ENCODE measurements around the gene BHLHE41.

Gene BHLHE41

DNA sequence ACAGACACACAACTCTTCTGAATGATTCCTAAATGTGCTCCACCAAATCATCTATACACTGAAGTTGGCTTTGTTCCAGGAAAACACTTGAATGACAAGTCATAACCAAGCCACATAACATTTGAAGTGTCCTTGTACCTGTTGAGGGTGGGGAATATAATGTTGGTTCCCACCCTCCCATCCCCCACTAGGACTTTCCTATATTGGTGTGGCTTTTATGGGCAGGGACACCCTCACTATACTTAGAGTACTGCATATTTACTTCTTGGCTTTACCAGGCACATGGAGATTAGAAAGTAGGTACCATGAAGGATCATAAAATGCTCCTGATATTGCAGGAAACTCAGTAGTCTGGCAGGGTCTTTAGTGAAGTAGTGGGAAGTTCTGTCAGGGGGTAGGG is 9.7 kb upstream of the BHLHE41 start:
- DNase-seq (ENCODE audit: low spot score) = no peak

DNA sequence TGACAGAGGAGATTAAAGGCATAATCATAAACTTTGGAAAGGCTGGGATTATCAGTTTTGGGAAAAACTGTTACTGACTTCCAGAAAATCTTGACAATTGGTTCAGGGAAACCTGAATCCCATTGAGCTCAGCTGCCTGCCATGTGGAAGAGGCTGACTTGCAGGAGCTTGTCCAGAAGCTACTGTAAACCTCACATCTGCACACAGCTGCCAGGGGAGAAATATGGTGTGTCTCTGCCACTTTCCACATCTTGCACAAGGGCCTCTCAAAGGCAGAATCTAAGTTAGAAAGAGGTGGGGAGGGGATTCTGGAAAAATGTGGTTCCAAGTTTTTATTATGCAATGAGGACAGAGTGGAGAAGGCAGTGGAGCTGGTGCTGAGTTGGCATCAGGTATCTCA is 8.7 kb upstream of the BHLHE41 start:
- no peak for DNase-seq (ENCODE audit: low spot score)

DNA sequence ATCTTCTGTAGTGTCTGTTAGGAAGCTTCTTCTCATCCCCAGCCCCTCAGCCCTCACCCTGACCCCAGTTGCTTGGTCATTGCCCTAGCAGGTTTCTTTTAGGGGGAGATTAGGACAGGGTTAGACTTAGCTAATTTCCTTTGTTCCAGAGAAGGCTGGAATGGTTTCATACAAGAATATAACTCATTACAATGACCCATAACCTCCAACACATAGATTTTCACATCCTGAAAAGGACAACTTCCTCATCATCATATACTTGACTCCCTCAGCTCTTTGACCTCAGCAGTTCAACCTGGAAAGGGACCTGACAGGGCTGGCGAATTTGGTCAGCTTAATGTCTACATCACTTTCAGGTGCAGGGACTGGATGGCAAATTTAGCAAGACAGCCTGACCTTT is 8.0 kb upstream of the BHLHE41 start:
- DNase-seq (ENCODE audit: low spot score) = no peak

DNA sequence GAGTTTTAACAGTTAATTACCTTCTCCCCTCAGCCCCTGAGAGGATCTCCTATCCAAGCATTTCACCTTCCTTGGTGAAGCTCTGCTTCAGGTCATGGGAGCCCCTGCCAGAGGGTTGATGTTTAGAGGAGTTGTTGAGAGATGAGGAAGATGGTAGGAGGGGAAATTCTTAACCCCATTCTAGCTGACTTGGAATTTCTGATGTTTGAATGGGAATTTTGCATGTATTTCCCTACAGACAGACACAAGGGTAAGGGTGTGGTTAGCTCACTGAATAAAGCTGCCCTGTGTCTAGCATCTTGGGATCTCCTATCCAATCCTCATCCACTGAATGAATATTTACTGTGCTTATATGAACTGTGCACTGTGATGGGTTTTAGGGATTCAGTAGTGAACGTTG is 7.1 kb upstream of the BHLHE41 start:
- DNase-seq (ENCODE audit: low spot score) = no peak

DNA sequence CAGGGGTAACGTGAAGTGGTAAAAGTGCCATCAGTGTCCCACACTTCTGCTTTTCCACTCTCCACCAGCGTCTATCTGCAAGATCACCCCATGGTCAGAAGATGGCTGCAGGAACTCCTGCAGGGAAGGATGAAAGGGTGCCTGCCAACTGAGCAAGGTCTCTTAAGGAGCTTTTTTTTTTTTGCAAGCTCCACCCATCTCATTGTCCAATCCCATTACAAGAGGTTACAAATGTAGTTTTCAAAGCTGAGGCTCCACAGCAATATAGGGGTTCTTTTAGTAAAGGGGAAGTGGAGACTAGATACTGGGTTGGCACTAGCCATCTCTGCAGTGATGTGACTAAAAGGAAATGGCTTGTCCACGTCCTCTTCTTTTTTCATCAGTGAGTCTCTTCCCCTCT is 5.9 kb upstream of the BHLHE41 start:
- no peak for DNase-seq (ENCODE audit: low spot score)

DNA sequence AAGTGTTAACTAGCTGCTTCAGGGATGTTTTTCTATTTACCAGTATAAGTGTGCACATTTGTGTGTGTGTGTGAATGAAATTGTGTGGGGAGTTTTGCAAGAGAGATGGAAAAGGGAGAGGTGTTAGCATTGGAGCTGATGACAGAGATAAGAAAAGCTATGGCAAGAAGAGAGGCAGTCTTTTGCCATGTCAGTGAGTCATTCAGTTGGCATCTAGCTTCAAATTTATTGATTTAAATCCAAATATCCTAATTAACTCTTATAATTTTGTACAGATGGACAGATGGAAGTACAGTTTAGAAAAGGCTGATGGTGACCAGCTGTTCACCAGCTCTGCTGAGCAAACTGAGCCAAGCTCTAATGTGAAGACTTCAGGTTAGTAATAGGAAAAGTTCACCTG is 3.3 kb upstream of the BHLHE41 start:
- peak; percentile 25 for DNase-seq (ENCODE audit: low spot score)

DNA sequence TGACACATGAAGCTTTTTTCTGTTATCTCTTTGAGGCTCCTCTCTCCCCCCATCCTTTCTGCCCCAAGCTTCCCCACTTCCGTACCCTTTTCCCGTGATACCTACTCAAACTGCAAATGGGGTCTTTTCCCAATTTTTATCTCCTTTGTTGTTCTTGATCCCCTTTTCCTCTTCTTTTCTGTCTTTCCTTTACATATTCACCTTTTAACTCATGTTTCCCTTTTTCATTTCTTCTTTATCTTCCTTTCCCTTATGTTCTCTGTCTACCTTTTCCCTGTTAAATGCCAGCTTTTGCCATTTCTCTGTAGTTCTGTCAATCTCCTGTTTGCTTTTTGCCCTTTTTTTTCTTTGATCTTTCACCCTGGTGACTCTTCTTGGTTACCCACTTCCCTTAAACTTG is 2.6 kb upstream of the BHLHE41 start:
- DNase-seq (ENCODE audit: low spot score) = no peak

DNA sequence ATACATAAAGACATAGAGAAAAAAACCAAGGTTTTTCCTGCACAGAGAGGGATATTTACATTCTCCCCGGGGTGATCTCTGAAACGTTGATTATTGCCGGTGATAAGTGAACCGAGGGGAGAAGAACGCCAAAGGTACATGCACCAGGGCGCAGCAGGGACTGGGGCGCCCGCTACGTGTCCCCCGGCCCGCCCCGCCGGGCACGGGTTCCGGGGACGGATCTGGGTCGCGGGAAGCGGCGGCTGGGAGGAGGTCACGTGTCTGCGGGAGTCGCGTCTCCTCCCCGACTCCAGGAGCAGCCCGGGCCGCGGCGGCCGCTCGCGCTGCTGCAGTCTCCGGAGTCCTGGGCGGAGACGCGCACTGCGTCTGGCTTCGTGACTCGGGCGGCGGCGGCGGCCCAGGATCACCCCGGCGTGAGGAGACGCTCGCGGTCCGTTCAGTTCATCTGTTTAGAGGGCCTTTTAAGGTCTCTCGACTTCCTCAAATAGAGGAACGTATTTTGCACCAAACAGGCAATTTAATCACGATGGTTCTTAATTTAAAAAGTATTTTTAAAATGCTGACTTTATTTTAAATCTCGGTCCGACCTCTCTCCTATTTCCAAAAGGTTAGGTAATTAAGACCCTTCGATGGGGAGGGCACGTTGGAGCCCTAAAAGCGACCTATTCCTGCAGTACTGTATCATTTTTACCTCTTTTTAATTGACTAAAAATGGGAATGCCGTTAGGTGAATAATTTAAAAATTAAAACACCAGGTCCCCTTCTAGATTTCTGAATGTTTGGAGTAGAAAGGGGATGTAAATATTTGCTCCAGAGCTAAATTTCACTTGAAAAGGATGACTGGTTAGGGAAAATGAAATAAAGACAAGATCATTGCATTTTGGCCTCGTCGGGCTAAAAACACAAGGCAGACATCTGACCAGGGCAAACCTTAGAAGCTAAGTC is 1.8 kb upstream of the BHLHE41 start:
- peak; percentile 94 for DNase-seq (ENCODE audit: low spot score)

DNA sequence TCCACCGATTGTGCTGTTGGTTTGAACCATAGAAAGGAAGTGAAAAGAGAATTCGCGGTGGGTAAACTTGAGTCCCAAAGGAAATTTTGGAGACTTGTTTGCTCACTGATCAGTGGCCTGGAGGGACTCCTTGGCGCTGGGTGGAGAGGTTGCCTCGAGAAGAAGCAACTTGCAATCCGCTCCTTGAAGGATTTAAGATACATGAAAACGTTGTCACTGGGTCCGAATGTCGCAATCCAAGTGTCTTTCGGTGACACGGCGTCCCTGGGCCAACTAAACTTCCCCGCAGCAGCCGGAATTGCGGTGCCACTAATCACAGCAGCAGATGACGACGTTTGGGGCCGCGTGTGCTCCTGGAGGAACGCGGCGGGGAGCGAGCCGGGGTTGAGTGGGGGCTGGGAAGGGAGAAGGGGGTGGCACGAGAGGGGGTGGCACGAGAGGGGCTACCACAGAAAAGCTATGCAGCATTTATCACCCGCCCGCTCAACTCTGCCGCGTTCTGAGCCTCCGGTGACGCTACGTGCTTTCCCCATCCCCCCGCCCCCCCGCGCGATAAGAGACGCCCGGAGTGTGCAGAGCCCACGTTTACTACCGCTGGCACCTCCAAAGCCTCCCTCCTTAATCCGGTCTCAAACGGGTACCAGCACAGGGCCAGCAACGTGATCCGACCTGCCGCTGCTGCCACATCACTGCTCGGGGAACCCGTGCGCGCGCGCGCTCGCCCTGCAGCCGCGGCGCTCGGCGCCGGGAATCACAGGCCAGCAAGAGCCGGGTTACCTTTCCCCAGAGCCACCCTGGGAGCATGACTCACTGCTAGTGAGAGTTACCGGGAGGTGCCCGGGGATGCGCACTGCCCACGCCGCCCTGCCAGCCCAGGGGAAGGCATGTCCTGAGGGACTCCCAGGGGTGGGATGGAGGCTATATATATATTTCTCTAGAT is 833 bp upstream of the BHLHE41 start:
- DNase-seq (ENCODE audit: low spot score) = peak; percentile 77

DNA sequence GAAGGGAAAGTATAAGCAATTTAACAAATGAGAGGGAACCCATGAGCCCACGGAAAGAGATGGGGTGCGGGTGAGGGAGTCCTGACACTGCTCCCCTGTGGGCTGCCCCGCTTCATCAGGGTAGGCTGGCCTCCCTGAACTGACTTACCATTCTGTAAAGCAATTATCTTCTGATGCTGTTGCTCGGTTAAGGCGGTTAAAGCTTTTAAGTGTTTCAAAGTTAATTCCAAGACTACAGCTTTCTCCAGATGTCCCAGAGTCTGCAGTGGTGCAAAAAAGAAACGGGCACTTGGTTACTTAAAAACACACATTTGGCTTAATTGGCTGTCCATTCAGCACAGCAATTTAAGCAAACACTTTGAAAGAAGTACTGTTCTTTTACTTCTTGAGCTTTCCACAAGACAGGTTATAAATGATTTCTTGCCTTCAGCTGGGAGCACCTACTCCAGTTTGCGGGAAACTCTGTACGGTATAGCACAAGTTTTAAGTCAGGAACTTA is 1.3 kb downstream of the BHLHE41 start:
- no peak for DNase-seq (ENCODE audit: low spot score)

DNA sequence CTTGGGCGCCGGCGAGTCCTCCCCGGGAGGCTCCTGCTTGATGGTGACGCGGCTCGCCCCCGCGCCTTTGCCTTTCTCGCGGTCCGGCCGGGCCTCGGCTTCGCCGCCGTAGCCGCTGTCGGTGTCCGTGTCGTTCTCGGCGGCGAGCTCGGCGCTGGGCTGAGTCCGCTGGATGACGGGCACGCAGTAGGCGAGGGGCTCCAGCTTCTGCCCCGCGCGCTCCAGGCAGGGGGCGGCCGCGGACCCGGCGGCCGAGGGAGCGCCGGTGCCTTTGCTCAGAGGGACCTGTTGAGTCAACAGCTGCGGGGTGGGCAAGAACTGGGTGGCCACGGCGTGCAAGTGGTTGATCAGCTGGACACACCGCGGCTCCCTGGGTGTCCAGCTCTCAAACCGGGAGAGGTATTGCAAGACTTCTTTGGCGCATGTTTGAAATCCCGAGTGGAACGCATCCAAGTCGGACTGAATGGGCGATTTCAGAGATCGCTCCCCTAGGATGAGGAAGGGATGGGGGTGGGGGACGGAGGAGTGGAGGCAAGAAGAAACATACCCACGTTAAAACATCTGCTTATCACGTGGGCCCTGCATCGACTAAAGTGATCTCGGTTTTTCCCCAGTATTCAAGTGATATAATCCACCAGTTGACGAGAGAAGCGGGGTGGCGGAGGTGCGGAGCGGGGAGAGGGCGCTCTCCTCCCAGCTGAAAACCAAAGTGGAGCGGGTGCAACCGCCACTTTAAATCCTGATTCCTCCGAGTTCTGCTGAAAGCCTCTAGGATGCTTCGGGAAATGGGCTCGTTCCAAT is 2.0 kb downstream of the BHLHE41 start:
- DNase-seq (ENCODE audit: low spot score) = peak; percentile 78

DNA sequence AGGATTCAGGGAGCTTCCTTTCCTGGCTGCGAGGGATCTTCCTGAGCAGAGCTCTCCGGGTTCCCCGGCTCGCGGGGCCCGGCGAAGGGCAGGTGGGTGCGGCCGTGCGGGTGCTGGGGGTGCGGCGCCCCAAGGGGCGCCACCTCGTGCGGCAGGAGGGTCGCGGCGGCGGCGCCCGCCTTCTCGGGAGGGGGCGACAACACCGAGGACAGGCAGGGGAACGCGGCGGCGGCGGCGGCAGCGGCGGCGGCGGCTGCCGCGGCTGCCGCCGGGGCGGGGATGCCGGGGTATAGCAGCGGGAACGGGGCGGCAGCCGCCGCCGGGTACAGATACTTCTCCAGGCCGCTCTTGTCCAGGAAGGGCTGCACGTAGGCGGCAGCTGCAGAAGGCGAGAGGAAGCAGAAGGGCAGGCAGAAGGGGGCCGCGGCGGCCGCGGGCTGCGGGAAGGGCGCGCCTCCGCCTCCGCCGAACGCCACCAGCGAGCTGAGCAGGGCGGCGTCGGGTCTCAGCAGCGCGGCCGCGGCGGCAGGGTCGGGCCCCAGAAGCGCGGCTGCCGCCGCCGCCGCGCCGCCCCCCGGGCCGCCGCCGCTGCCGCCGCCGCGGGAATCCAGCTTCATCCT is 2.7 kb downstream of the BHLHE41 start:
- DNase-seq (ENCODE audit: low spot score) = peak; percentile 60

DNA sequence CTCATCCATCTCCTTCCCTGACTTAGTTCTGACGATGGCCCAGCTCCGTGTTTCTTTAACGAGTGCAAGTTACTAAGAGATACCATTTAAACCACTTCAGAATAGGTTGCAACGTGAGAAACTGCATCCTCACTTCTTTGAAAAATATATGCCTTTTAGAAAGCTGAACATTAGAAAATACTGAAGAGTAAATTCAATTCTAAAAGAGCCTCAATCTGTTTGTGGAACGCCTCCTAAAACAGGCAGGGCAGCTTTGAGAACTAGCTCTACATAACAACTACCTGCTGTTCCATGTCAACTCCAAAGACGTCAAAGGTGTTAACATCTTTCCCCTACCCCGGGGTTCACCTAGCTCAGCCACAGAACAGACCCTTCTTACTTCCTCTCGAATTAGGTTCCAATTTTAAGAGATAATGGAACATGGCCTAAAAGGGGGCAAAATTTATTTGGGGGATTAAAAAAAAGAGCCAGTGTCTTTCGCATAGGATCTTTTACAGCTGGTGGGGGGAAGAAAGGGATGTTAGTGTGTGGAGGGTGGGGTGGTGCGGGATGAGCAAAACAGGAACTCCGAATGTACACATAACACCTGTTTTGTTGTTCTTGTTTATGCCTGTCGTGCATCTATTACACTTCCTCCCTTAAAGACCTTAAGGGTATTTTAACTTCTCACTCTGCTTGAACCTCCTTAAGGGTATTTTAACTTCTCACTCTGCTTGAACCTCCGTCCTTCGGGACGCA is 3.3 kb downstream of the BHLHE41 start:
- no peak for DNase-seq (ENCODE audit: low spot score)

DNA sequence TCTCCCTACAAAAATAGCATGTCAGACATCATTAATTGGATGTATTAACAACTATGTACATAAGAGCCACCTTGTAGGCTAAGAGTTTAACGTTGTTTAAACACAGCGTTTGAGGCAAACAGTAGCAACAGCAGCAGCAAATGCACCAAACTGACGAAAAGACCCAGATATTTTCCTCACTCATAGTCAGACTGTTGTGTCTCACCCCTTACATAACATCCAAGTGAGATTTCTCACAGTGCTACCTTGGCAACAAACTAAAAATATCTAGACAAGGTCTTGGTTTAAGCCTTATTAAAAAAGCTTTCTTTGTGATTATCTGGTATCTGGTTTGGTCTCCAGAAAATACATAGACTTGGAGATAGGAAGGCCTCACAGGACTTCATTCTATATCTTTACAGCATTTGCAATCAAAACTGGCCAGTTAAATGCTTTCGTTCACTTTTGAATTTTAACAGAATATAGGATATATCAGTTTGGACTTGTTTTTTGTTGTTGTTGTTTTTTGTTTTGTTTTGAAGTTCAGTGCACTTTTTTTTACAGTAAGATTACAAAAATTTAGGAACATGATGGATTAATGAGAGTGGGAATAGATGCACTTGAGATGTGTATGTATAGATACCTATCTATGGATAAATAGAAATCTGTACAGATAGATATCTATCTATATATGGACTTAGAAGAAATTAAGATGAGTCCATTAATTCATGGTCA is 4.1 kb downstream of the BHLHE41 start:
- no peak for DNase-seq (ENCODE audit: low spot score)

DNA sequence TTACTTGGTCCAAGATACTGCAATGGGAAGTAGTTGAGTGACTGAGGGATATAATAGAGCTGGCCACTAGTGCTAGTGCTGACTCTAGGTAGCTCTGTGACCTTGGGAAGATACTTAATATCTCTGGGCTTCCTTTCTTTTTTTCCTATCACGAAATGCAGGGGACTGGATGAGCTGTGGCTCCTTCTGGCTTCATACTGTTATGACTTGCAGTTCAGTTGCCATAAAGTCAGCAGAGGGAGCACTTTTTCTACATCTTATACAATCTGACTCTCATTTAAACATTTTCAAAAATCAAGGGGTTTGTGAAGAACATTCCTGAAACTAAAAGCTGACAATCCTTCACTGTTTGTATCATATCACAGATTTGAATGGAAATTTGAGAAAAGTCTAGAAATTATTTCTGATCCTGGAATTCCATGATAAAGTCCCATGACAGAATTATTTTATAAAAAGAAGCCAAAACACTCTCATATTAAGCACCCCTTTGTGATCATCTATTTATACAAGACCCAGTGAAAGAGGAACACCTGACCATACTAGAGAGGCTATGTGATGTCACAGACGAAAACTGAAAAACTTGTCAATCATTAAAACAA is 5.3 kb downstream of the BHLHE41 start:
- DNase-seq (ENCODE audit: low spot score) = peak; percentile 49

DNA sequence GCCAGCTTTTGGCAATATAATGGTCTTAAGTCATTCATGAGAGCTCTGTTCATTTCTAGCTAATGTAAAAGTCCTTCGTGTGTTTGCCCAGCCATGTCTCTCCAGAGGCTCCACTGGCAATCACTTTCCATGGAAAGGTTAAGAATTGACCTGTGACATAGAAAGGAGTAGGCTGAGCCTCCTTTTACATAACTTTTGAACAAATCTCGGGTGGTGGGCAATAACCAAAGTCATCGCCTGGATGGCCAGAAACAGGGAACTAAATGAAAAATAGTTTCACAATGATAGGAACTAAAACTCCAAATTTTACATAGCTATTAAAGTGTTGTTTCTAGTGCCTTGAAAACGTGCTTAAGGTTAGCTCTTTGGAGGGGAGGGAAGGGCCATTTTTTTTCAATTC is 6.5 kb downstream of the BHLHE41 start:
- no peak for DNase-seq (ENCODE audit: low spot score)

DNA sequence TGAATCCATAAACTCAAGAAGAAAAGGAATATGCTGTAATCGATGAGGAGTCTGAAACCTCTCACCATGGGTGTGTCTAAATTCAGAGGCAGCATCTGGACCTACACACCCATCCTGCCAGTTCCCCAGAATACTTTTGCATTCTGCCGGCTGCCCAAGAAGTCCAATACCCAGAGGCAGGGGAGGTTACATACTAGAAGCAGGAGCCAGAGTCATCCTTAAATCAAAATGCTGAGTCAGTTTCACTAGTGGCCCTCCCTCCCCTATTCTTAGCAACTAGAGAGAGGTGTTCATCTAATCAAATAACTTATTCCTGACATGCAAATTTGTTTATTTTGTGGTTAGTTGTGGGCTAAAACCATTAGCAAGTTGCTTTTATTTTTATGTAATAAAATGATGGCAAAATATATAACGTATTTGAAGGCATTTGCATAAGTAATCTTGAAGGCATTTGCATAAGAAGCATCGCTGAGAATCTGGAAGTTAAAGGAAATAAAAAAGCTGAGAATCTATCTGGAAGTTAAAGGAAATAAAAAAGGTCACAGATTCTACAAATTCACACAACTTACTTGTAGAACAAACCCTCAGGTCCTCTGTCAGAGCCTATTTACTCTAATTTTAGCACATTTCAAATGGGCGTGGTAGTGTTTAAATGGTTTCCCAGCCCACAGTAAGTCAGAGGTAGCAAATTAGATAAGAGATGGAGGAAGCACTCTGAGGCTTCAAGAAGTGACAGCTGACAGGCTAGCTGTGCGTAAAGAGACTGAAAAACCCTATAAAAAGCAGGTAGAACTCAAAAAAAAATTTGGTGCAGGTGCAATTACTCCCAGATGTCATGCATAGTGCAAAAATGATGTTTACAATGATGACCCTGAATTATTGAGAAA is 7.8 kb downstream of the BHLHE41 start:
- DNase-seq (ENCODE audit: low spot score) = no peak

DNA sequence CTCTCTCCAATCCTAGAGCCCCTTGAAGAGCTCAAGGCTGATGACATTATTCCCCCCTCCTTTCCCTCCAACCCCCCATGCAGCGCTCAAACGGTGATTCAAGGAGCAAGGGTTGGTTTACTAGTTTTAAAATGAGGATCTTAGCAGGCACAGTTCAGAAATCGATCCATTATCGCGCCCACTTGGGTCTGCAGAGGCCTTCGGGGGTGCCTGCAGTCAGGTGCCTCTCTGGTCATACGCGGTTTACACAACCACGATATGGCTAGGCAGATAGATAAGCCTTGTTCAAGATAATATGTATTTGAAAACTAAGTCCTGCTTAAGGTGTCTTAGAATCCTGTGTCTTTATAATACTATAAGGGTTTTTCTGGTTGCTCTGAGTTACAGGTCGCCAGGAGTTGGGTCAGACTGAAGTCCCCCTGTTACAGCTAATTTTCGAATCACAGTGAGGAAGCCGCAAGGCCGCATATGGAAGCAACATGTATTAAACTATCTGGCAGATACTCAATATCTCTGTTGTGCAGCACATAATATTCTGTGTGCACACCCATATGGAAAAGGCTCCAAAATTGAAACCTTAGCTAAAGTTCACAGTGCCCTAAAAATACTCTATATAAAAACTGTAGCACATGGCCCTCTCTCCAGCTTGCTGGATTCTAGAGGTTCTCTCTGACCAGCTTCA is 10.0 kb downstream of the BHLHE41 start:
- DNase-seq (ENCODE audit: low spot score) = no peak

Measured in GM03348 (cell line).